ENCODE results near the gene MUSTN1. TPM values are rescaled to one million over a fixed set of nuclear protein-coding genes. Genes with fewer than 3 reads are reported as not detected.

The MUSTN1 gene
- total RNA-seq, 1 donor = 2.1 TPM

- H3K9me3 ChIP-seq (ENCODE audit: low read depth, low read length) = no peaks in the 10 kb centered on the region
- H3K4me3 ChIP-seq (ENCODE audit: low read length) = no peak within 1 kb of the TSS
Measured at GRCh38 chr3:52830535-52831258, 4.1 kb downstream of the MUSTN1 start, which contains the start of gene ITIH4. TSS of gene ITIH4 (minus strand) at chr3:52830672. CDS start at chr3:52830642, 30 bp downstream.

GRCh38 chr3:52829906-52830463 lies 4.8 kb downstream of the MUSTN1 start:
- Histone ChIP-seq H3K4me3 (ENCODE audit: low read length) (no peak overlapping the region), H3K4me1 (ENCODE audit: insufficient read depth, low read length) (no peaks in the 10 kb centered on the region), H3K9me3 (ENCODE audit: low read depth, low read length) (no peaks in the 10 kb centered on the region), H3K27me3 (ENCODE audit: insufficient read depth, low read length) (no peaks in the 10 kb centered on the region)

More at GRCh38 chr3:52830535-52831258, 4.1 kb downstream of the MUSTN1 start, which contains the start of gene ITIH4:
- no peaks in the 10 kb centered on the region for H3K4me1 ChIP-seq (ENCODE audit: insufficient read depth, low read length)
- H3K27me3 ChIP-seq (ENCODE audit: insufficient read depth, low read length) = no peaks in the 10 kb centered on the region

GRCh38 chr3:52829482-52829881 lies 5.3 kb downstream of the MUSTN1 start:
- no peaks in the 10 kb centered on the region for H3K27me3 ChIP-seq (ENCODE audit: insufficient read depth, low read length)
- no peaks in the 10 kb centered on the region for H3K4me1 ChIP-seq (ENCODE audit: insufficient read depth, low read length)
- no peaks in the 10 kb centered on the region for H3K9me3 ChIP-seq (ENCODE audit: low read depth, low read length)
- no peak overlapping the region for H3K4me3 ChIP-seq (ENCODE audit: low read length)

- no peaks in the 10 kb centered on the region for H3K27me3 ChIP-seq (ENCODE audit: insufficient read depth, low read length)
- no peaks in the 10 kb centered on the region for H3K9me3 ChIP-seq (ENCODE audit: low read depth, low read length)
- no peaks in the 10 kb centered on the region for H3K4me1 ChIP-seq (ENCODE audit: insufficient read depth, low read length)
- H3K4me3 ChIP-seq (ENCODE audit: low read length) = no peak overlapping the region
Measured at GRCh38 chr3:52827866-52828376, 6.9 kb downstream of the MUSTN1 start.

- H3K4me1 ChIP-seq (ENCODE audit: insufficient read depth, low read length) = no peaks in the 10 kb centered on the region
- H3K27me3 ChIP-seq (ENCODE audit: insufficient read depth, low read length) = no peaks in the 10 kb centered on the region
- no peak overlapping the region for H3K4me3 ChIP-seq (ENCODE audit: low read length)
- no peaks in the 10 kb centered on the region for H3K9me3 ChIP-seq (ENCODE audit: low read depth, low read length)
Measured at GRCh38 chr3:52827441-52827840, 7.4 kb downstream of the MUSTN1 start.

- no peaks in the 10 kb centered on the region for H3K27me3 ChIP-seq (ENCODE audit: insufficient read depth, low read length)
- no peaks in the 10 kb centered on the region for H3K4me1 ChIP-seq (ENCODE audit: insufficient read depth, low read length)
- H3K9me3 ChIP-seq (ENCODE audit: low read depth, low read length) = no peaks in the 10 kb centered on the region
- H3K4me3 ChIP-seq (ENCODE audit: low read length) = no peak overlapping the region
Measured at GRCh38 chr3:52824037-52824436, 10.8 kb downstream of the MUSTN1 start.

GRCh38 chr3:52822363-52822762 lies 12.5 kb downstream of the MUSTN1 start:
- no peak overlapping the region for H3K4me3 ChIP-seq (ENCODE audit: low read length)
- H3K27me3 ChIP-seq (ENCODE audit: insufficient read depth, low read length) = no peaks in the 10 kb centered on the region
- no peaks in the 10 kb centered on the region for H3K4me1 ChIP-seq (ENCODE audit: insufficient read depth, low read length)
- no peaks in the 10 kb centered on the region for H3K9me3 ChIP-seq (ENCODE audit: low read depth, low read length)

- no peaks in the 10 kb centered on the region for H3K27me3 ChIP-seq (ENCODE audit: insufficient read depth, low read length)
- no peaks in the 10 kb centered on the region for H3K9me3 ChIP-seq (ENCODE audit: low read depth, low read length)
- no peak overlapping the region for H3K4me3 ChIP-seq (ENCODE audit: low read length)
- H3K4me1 ChIP-seq (ENCODE audit: insufficient read depth, low read length) = no peaks in the 10 kb centered on the region
Measured at GRCh38 chr3:52820736-52821135, 14.1 kb downstream of the MUSTN1 start.

- H3K4me1 ChIP-seq (ENCODE audit: insufficient read depth, low read length) = no peaks in the 10 kb centered on the region
- H3K9me3 ChIP-seq (ENCODE audit: low read depth, low read length) = no peaks in the 10 kb centered on the region
- no peak overlapping the region for H3K4me3 ChIP-seq (ENCODE audit: low read length)
- H3K27me3 ChIP-seq (ENCODE audit: insufficient read depth, low read length) = no peaks in the 10 kb centered on the region
Measured at GRCh38 chr3:52819936-52820335, 14.9 kb downstream of the MUSTN1 start.

- Histone ChIP-seq H3K4me3 (ENCODE audit: low read length) (no peak overlapping the region), H3K9me3 (ENCODE audit: low read depth, low read length) (no peaks in the 10 kb centered on the region), H3K27me3 (ENCODE audit: insufficient read depth, low read length) (no peaks in the 10 kb centered on the region), H3K4me1 (ENCODE audit: insufficient read depth, low read length) (no peaks in the 10 kb centered on the region)
Measured at GRCh38 chr3:52817860-52818259, 17.0 kb downstream of the MUSTN1 start.

GRCh38 chr3:52817221-52817620 lies 17.6 kb downstream of the MUSTN1 start:
- Histone ChIP-seq H3K4me3 (ENCODE audit: low read length) (no peak overlapping the region), H3K9me3 (ENCODE audit: low read depth, low read length) (no peaks in the 10 kb centered on the region), H3K4me1 (ENCODE audit: insufficient read depth, low read length) (no peaks in the 10 kb centered on the region), H3K27me3 (ENCODE audit: insufficient read depth, low read length) (no peaks in the 10 kb centered on the region)

GRCh38 chr3:52816654-52817053 lies 18.2 kb downstream of the MUSTN1 start:
- H3K9me3 ChIP-seq (ENCODE audit: low read depth, low read length) = no peaks in the 10 kb centered on the region
- no peaks in the 10 kb centered on the region for H3K4me1 ChIP-seq (ENCODE audit: insufficient read depth, low read length)
- no peak overlapping the region for H3K4me3 ChIP-seq (ENCODE audit: low read length)
- no peaks in the 10 kb centered on the region for H3K27me3 ChIP-seq (ENCODE audit: insufficient read depth, low read length)

- no peaks in the 10 kb centered on the region for H3K9me3 ChIP-seq (ENCODE audit: low read depth, low read length)
- H3K27me3 ChIP-seq (ENCODE audit: insufficient read depth, low read length) = no peaks in the 10 kb centered on the region
- H3K4me1 ChIP-seq (ENCODE audit: insufficient read depth, low read length) = no peaks in the 10 kb centered on the region
- H3K4me3 ChIP-seq (ENCODE audit: low read length) = no peak overlapping the region
Measured at GRCh38 chr3:52816199-52816598, 18.6 kb downstream of the MUSTN1 start.

- no peaks in the 10 kb centered on the region for H3K9me3 ChIP-seq (ENCODE audit: low read depth, low read length)
- H3K27me3 ChIP-seq (ENCODE audit: insufficient read depth, low read length) = no peaks in the 10 kb centered on the region
- no peak overlapping the region for H3K4me3 ChIP-seq (ENCODE audit: low read length)
- no peaks in the 10 kb centered on the region for H3K4me1 ChIP-seq (ENCODE audit: insufficient read depth, low read length)
Measured at GRCh38 chr3:52813810-52814209, 21.0 kb downstream of the MUSTN1 start.

- H3K9me3 ChIP-seq (ENCODE audit: low read depth, low read length) = no peaks in the 10 kb centered on the region
- H3K27me3 ChIP-seq (ENCODE audit: insufficient read depth, low read length) = no peaks in the 10 kb centered on the region
- H3K4me1 ChIP-seq (ENCODE audit: insufficient read depth, low read length) = no peaks in the 10 kb centered on the region
- no peak overlapping the region for H3K4me3 ChIP-seq (ENCODE audit: low read length)
Measured at GRCh38 chr3:52811452-52812011, 23.3 kb downstream of the MUSTN1 start.

Measured in mononuclear cell (primary cell).